NCI-H82 treated with DMSO at 0.1 percent for 48 hours (cell line): ENCODE results near the gene SYNGAP1.

Source experiments
- DNase-seq: peaks from one replicate; lab custom pipeline; 2025; ENCODE audit not compliant: unreplicated experiment; lab: John Stamatoyannopoulos, UW

SYNGAP1 gene

GRCh38 chr6:33420491-33421343 is 852 bp downstream of the SYNGAP1 start:
- peak; percentile 83 for DNase-seq

GRCh38 chr6:33421344-33421643 is 1.4 kb downstream of the SYNGAP1 start:
- DNase-seq, result no peak

- DNase-seq, result no peak
These were observed 3.9 kb downstream of the SYNGAP1 start for GRCh38 chr6:33423777-33424176.

GRCh38 chr6:33424855-33425667 is 5.2 kb downstream of the SYNGAP1 start:
- DNase-seq, result no peak

- peak; percentile 77 for DNase-seq
These were observed 6.1 kb downstream of the SYNGAP1 start for GRCh38 chr6:33425668-33426577.

- no peak for DNase-seq
These were observed 7.0 kb downstream of the SYNGAP1 start for GRCh38 chr6:33426590-33427511.

GRCh38 chr6:33427585-33428223 is 7.8 kb downstream of the SYNGAP1 start:
- no peak for DNase-seq

GRCh38 chr6:33428224-33428965 is 8.5 kb downstream of the SYNGAP1 start:
- DNase-seq, result no peak

GRCh38 chr6:33428966-33429749 is 9.3 kb downstream of the SYNGAP1 start:
- no peak for DNase-seq

GRCh38 chr6:33429750-33430052 is 9.8 kb downstream of the SYNGAP1 start:
- DNase-seq, result no peak

GRCh38 chr6:33430334-33430733 is 10.5 kb downstream of the SYNGAP1 start:
- DNase-seq, result no peak

GRCh38 chr6:33430991-33431879 is 11.4 kb downstream of the SYNGAP1 start:
- DNase-seq, result peak; percentile 20

GRCh38 chr6:33431880-33432541 is 12.1 kb downstream of the SYNGAP1 start:
- DNase-seq, result no peak

GRCh38 chr6:33432546-33432945 is 12.7 kb downstream of the SYNGAP1 start:
- no peak for DNase-seq

GRCh38 chr6:33433001-33433543 is 13.2 kb downstream of the SYNGAP1 start:
- no peak for DNase-seq

GRCh38 chr6:33433544-33434191 is 13.8 kb downstream of the SYNGAP1 start:
- no peak for DNase-seq
